Omental fat pad (tissue), 4 donors: ENCODE results near the gene OR10H4. TPM values are rescaled to one million over a fixed set of nuclear protein-coding genes. Genes with fewer than 3 reads are reported as not detected.

Source experiments
- ATAC-seq: fragments of 150-250 bp; one replicate; pipeline ENCODE4 v1.9.1; 2016; ENCODE audit warnings: mild to moderate bottlenecking, moderate library complexity; ENCODE audit not compliant: low FRiP score
- DNase-seq: peaks from one replicate; pipeline ENCODE4 v3.0.0-alpha.2; 2019; ENCODE audit warnings: low spot score
- CTCF ChIP-seq, 3 donors: fragments of 450-650 bp; IDR thresholded peaks; one replicate each; pipeline ENCODE4 v1.5.1; 2016 to 2017; ENCODE audit warnings: antibody characterized with exemption in 3 of 3, mild to moderate bottlenecking in 3 of 3, moderate library complexity in 2 of 3
- total RNA-seq, 4 donors: library from RNA; depleted of rRNA; stranded (reverse); fragments of >200 nt; gene quantifications; one replicate each; pipeline ENCODE4 v1.1.0, GENCODE V29; 2016

Gene OR10H4
- total RNA-seq, 4 donors from 2014 or later: not detected

- no peak for ATAC-seq
These were observed 35.4 kb upstream of the OR10H4 start for GRCh38 chr19:15913384-15913783.

GRCh38 chr19:15913830-15914229, 35.0 kb upstream of the OR10H4 start:
- ATAC-seq (no peak), DNase-seq (no peak)

More at GRCh38 chr19:15913384-15913783, 35.4 kb upstream of the OR10H4 start:
- no peak for DNase-seq
- no peak for TF ChIP-seq CTCF (IDR thresholded peaks at IDR 0.05)

GRCh38 chr19:15915109-15915508, 33.7 kb upstream of the OR10H4 start:
- ATAC-seq: no peak
- no peak for TF ChIP-seq CTCF (IDR thresholded peaks at IDR 0.05)
- DNase-seq: no peak

More at GRCh38 chr19:15913830-15914229, 35.0 kb upstream of the OR10H4 start:
- no peak for TF ChIP-seq CTCF (IDR thresholded peaks at IDR 0.05)

- DNase-seq: no peak
- no peak for ATAC-seq
- TF ChIP-seq CTCF (IDR thresholded peaks at IDR 0.05): no peak
These were observed 29.6 kb upstream of the OR10H4 start for GRCh38 chr19:15919243-15919642.

GRCh38 chr19:15922021-15922420, 26.8 kb upstream of the OR10H4 start:
- no peak for DNase-seq
- ATAC-seq: no peak
- no peak for TF ChIP-seq CTCF (IDR thresholded peaks at IDR 0.05)

- no peak for TF ChIP-seq CTCF (IDR thresholded peaks at IDR 0.05)
- no peak for ATAC-seq
These were observed 25.1 kb upstream of the OR10H4 start for GRCh38 chr19:15923702-15924101.

GRCh38 chr19:15926484-15926883, 22.3 kb upstream of the OR10H4 start:
- no peak for TF ChIP-seq CTCF (IDR thresholded peaks at IDR 0.05)

More at GRCh38 chr19:15923702-15924101, 25.1 kb upstream of the OR10H4 start:
- DNase-seq: no peak

More at GRCh38 chr19:15926484-15926883, 22.3 kb upstream of the OR10H4 start:
- ATAC-seq (no peak), DNase-seq (no peak)
